Left lung (tissue), 10 donors: ENCODE results near the gene GUK1. TPM values are rescaled to one million over a fixed set of nuclear protein-coding genes. Genes with fewer than 3 reads are reported as not detected.

Experiments
- ATAC-seq: fragments of 200-7000 bp; cut with Tn5 transposase; one replicate; pipeline ENCODE4 v1.9.1; 2020; ENCODE audit warnings: moderate library complexity
- DNase-seq, 4 donors: peaks; one replicate each; pipeline ENCODE4 v3.0.0-alpha.2; 2013 to 2020
- H3K27ac ChIP-seq, 2 donors: fragments of 200-600 bp; sonication (generic) in 1 of 2; one replicate each; pipeline versions ENCODE4 v1.5.0 to v1.8.0; 2020 to 2021
- H3K27me3 ChIP-seq, 2 donors: fragments of 200-600 bp; sonication (generic) in 1 of 2; one replicate each; pipeline versions ENCODE4 v1.5.0 to v1.8.0; 2020 to 2021
- H3K36me3 ChIP-seq, 2 donors: fragments of 200-600 bp; sonication (generic) in 1 of 2; one replicate each; pipeline versions ENCODE4 v1.5.0 to v1.8.0; 2020 to 2021
- H3K4me1 ChIP-seq, 2 donors: fragments of 200-600 bp; one replicate each; pipeline ENCODE4 v1.8.0; 2021
- H3K4me3 ChIP-seq, 2 donors: fragments of 200-600 bp; sonication (generic) in 1 of 2; one replicate each; pipeline versions ENCODE4 v1.5.0 to v1.8.0; 2020 to 2021; ENCODE audit warnings: mild to moderate bottlenecking in 1 of 2
- H3K9me3 ChIP-seq, 2 donors: fragments of 200-600 bp; sonication (generic) in 1 of 2; one replicate each; pipeline versions ENCODE4 v1.5.0 to v1.8.0; 2020 to 2021
- intact Hi-C, 2 donors: fragments of 100-400 bp; cut with DNase I; formaldehyde crosslinking; loops; one replicate each; pipeline versions ENCODE4 v1.11.2 to v1.14.2; 2022
- polyA plus RNA-seq, 6 donors: library from polyadenylated mRNA; unstranded; fragments of 120-200 nt; gene quantifications; one replicate each; pipeline ENCODE4 v1.2.1, GENCODE V29; 2013; ENCODE audit not compliant: insufficient read length in 6 of 6
- total RNA-seq, 2 donors: library from RNA; stranded (reverse); fragmentation: NEBNext Ultra II Directional; extraction: Animal tissue kit (Norgen Biotek cat#: 25700); gene quantifications; one replicate each; pipeline ENCODE4 v1.2.1, GENCODE V29; 2021
- TF ChIP-seq, protein P1 (sequence below), 2 donors: fragments of 200-600 bp; sonication (generic) in 1 of 2; IDR thresholded peaks; one replicate each; pipeline versions ENCODE4 v1.5.0 to v1.8.0; 2021; ENCODE audit warnings: antibody characterized with exemption in 2 of 2
- donor health status: DM: no; HTN: yes; CAD: no.
- donor health status: DM: no; HTN: no; CAD: no.

Gene GUK1
- total and polyA plus RNA-seq, 8 donors = 112 to 221 (median 153) TPM

DNA sequence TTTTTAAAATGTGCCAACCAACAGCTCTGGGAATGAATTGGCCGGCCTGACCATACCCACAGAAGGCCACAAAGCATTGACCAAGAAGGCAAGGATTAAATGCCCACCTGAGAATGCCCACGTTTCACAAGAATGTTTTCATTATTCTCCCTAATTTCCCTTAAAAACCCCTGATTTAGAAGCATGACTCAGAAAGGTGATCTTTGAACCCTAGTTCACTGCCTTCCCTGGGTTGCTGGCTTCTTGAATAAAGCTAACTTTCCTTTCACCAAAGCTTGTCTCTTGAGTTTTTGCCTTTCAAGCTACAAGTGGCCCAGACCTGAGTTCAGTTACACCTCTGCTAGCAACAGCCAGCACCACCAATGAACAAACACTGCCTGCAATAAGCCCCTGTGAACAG lies 16.6 kb upstream of the GUK1 start:
- Histone ChIP-seq H3K9me3 (no peaks in the 10 kb centered on the region), H3K27ac (no peak overlapping the region), H3K4me1 (no peaks in the 10 kb centered on the region), H3K36me3 (no peaks in the 10 kb centered on the region), H3K27me3 (no peaks in the 10 kb centered on the region), H3K4me3 (no peak overlapping the region)
- DNase-seq = no peak
- TF ChIP-seq, protein P1, sequence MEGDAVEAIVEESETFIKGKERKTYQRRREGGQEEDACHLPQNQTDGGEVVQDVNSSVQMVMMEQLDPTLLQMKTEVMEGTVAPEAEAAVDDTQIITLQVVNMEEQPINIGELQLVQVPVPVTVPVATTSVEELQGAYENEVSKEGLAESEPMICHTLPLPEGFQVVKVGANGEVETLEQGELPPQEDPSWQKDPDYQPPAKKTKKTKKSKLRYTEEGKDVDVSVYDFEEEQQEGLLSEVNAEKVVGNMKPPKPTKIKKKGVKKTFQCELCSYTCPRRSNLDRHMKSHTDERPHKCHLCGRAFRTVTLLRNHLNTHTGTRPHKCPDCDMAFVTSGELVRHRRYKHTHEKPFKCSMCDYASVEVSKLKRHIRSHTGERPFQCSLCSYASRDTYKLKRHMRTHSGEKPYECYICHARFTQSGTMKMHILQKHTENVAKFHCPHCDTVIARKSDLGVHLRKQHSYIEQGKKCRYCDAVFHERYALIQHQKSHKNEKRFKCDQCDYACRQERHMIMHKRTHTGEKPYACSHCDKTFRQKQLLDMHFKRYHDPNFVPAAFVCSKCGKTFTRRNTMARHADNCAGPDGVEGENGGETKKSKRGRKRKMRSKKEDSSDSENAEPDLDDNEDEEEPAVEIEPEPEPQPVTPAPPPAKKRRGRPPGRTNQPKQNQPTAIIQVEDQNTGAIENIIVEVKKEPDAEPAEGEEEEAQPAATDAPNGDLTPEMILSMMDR (IDR thresholded peaks at IDR 0.05) = no peak
- no peak for ATAC-seq
- intact Hi-C loops = no loop called here

DNA sequence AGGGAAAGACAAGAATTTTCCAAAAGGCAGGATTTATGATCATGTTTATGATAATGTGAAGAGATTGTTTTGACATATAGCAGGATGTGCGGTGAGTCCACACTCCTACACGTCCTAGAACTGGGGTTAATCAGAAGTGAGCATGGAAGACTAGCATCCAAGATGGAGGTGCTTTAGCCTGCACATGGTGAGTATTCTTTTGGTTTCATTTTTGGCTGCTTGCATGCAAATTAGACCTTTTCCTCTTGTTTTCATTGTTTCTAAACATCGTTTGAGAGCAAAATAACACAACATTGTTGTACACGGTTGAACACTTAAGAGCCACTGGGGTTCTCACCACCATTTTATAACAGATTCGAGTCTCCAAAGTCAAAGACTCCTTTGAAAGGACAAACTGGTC lies 14.9 kb upstream of the GUK1 start:
- no peak overlapping the region for H3K4me3 ChIP-seq
- H3K9me3 ChIP-seq = no peaks in the 10 kb centered on the region
- intact Hi-C loops = no loop called here
- peaks cover 0 to under 1% of the 10 kb centered on the region in 2 donors for H3K4me1 ChIP-seq
- TF ChIP-seq, protein P1 (IDR thresholded peaks at IDR 0.05) = no peak
- H3K27ac ChIP-seq = no peak overlapping the region
- no peaks in the 10 kb centered on the region for H3K36me3 ChIP-seq
- H3K27me3 ChIP-seq = no peaks in the 10 kb centered on the region
- DNase-seq (no peak), ATAC-seq (no peak)

DNA sequence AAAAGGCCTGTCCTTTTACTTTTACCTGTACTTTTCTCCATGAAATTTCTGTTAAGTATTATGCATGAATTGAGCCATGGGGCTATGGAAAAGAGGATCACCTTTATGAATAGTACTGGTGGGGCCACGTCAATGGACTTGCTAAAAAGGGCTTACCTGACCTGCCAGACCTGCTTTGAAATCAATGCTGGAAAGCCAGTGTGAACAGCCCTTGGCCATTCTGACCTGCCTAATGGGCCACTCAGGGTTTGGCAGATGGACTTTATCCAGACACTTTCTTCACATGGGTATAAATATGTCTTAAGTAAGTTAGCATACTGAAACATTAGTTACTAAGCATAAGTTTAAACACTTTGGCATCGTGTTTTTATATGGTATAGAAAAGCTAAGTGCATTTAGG lies 8.3 kb upstream of the GUK1 start:
- no peaks in the 10 kb centered on the region for H3K9me3 ChIP-seq
- peak in 1 of 4 donors; percentile 35 for DNase-seq
- intact Hi-C loops = no loop called here
- H3K27ac ChIP-seq = peak overlapping the region; percentile 46 to 72
- no peak overlapping the region for H3K4me3 ChIP-seq
- H3K4me1 ChIP-seq = peaks cover 0 to 11% of the 10 kb centered on the region in 2 donors
- peak; percentile 46 for ATAC-seq
- TF ChIP-seq, protein P1 (IDR thresholded peaks at IDR 0.05) = no peak
- H3K27me3 ChIP-seq = no peaks in the 10 kb centered on the region
- H3K36me3 ChIP-seq = no peaks in the 10 kb centered on the region

DNA sequence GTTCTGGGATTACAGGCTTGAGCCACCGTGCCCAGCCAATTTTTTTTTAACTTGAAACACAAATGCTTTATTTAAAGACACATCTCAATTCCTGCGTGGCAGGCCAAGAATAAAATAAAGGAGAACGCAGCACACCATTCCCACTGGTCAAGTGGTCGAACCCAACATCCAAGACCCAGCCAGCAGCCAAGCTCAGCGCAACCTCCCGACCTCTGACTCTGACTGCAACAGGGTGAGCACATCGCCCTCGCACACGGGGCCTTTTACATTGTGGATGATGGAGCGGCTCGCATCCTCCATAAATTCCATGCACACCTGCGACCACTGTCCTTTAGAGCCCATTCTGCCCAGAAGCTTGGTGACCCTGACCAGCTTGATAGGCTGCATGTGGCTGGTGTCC lies 5.5 kb upstream of the GUK1 start:
- H3K27ac ChIP-seq = no peak overlapping the region
- intact Hi-C loops = no loop called here
- DNase-seq (no peak), ATAC-seq (no peak)
- TF ChIP-seq, protein P1 (IDR thresholded peaks at IDR 0.05) = no peak
- H3K36me3 ChIP-seq = no peaks in the 10 kb centered on the region
- H3K27me3 ChIP-seq = no peaks in the 10 kb centered on the region
- no peak overlapping the region for H3K4me3 ChIP-seq
- H3K4me1 ChIP-seq = peaks cover 0 to 17% of the 10 kb centered on the region in 2 donors
- no peaks in the 10 kb centered on the region for H3K9me3 ChIP-seq

DNA sequence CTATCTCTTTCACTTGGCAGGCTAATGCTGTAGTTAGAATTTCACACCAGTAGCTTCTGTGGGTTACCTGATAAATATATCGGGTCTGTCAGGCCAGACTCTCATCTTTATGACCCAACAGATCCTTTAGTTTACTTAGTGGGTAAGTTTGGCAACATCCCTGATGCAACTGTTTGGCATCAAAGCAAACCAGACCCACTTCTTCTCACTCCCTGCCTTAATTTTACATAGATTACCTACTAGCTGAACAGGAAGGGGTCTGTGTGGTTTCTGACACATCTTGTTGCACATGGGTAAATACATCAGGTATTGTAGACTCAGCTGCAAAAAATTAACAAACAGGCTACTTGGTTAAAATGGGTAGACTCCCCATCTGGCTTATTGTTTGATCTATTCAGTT lies 3.2 kb upstream of the GUK1 start:
- Histone ChIP-seq H3K36me3 (peaks cover 0 to 5% of the 10 kb centered on the region in 2 donors), H3K4me3 (no peak overlapping the region), H3K9me3 (no peaks in the 10 kb centered on the region), H3K4me1 (peaks cover 10 to 20% of the 10 kb centered on the region in 2 donors), H3K27me3 (no peaks in the 10 kb centered on the region), H3K27ac (no peak overlapping the region)
- intact Hi-C loops = no loop called here
- no peak for DNase-seq
- TF ChIP-seq, protein P1 (IDR thresholded peaks at IDR 0.05) = no peak
- no peak for ATAC-seq
